Activated T-cell treated with anti-CD3 and anti-CD28 coated beads, Interleukin-2, amount 50 U/mL, for 72 hours (primary cell): ENCODE measurements around the gene RAB12. TPM values are rescaled to one million over a fixed set of nuclear protein-coding genes. Genes with fewer than 3 reads are reported as not detected.

Source experiments
- ATAC-seq, 2 donors: fragments of 150-1000 bp; cut with Tn5 transposase; replicated peaks in 1 of 2; 2 replicates each; pipeline ENCODE4 v1.10.0; 2021; ENCODE audit warnings: moderate library complexity in 2 of 2, mild to moderate bottlenecking in 1 of 2
- DNase-seq, 2 donors: peaks; one replicate each; pipeline ENCODE4 v3.0.0; 2021 to 2022; ENCODE audit warnings: mixed read lengths in 1 of 2
- H3K27ac Mint-ChIP-seq: one replicate; pipeline ENCODE4 v1.8.0; 2022; ENCODE audit warnings: mild to moderate bottlenecking, moderate library complexity, mixed read lengths
- H3K27me3 Mint-ChIP-seq: one replicate; pipeline ENCODE4 v1.8.0; 2022; ENCODE audit warnings: low read depth, mixed read lengths
- H3K36me3 Mint-ChIP-seq, 2 donors: one replicate each; pipeline ENCODE4 v1.8.0; 2022; ENCODE audit warnings: mixed read lengths in 2 of 2, mild to moderate bottlenecking in 1 of 2; ENCODE audit not compliant: insufficient read depth in 2 of 2
- H3K4me1 Mint-ChIP-seq: one replicate; pipeline ENCODE4 v1.8.0; 2022; ENCODE audit warnings: low read depth, mixed read lengths
- H3K4me3 Mint-ChIP-seq, 2 donors: one replicate each; pipeline ENCODE4 v1.8.0; 2022; ENCODE audit warnings: mild to moderate bottlenecking in 2 of 2, mixed read lengths in 2 of 2, moderate library complexity in 2 of 2
- H3K9me3 Mint-ChIP-seq, 2 donors: one replicate each; pipeline ENCODE4 v1.8.0; 2022; ENCODE audit warnings: mixed read lengths in 2 of 2
- total RNA-seq, 2 donors: library from RNA; stranded (reverse); gene quantifications; one replicate each; pipeline ENCODE4 v1.2.3, GENCODE V29; 2022

The RAB12 gene
- total RNA-seq, 2 donors from 2014 or later: 14.5 to 15.0 TPM

DNA sequence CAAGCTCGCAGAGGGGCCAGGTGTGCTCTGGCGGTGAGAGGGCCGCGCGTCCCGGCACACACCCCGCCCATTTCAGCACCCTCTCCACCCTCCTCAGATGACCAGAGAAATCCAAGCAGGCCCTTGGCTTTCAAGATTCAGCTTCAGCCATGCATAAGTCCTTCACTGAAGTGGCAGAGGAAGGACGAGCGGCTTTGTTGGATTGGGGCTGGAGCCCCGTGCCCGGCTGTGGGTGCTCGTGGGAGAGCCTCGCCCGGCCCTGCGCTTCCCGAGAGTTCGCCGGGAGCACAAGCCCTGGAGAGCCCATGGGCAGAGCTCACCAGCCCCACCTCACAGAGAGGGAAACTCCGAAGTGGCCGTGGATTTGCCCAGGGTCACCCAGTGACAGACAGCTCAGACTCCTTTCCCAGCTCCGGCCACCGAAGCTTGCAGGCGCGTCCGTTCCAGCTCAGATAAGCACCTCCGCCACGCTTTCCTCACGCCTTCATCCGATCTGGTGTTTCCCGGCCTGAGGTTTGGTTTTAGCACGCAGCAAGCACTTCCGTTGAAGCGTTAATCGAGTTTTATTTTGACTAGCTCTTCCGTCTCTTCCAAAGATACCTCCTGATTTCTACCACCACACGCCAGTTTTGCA is 50.5 kb downstream of the RAB12 start:
- Mint-ChIP-seq H3K36me3 (no peaks in the 10 kb centered on the region), H3K27me3 (peaks cover 14% of the 10 kb centered on the region), H3K4me1 (no peaks in the 10 kb centered on the region), H3K27ac (no peak overlapping the region), H3K9me3 (no peaks in the 10 kb centered on the region), H3K4me3 (no peak overlapping the region)
- no peak for DNase-seq
- no peak for ATAC-seq

DNA sequence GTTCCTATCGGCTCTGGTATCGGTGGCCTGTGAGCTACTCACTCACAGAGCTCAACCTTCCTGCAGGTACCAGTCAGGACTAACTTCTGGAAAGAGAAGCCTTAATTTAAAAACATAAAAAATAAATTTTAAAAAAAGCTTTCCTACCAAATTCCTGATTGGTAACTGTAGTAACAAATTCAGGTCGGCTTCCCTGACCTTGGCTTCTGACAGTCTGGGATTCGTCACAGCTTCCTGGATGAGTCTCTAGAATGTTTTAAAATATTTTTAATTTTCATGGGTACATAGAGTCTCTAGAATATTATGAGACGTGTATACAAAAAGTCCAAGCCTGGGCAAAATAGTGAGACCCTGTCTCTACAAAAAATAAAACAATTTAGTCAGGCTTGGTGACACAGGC is 51.1 kb downstream of the RAB12 start:
- Mint-ChIP-seq H3K27me3 (peaks cover 14% of the 10 kb centered on the region), H3K36me3 (no peaks in the 10 kb centered on the region), H3K4me1 (no peaks in the 10 kb centered on the region), H3K4me3 (no peak overlapping the region), H3K27ac (no peak overlapping the region), H3K9me3 (no peaks in the 10 kb centered on the region)
- no peak for DNase-seq
- ATAC-seq: no peak

DNA sequence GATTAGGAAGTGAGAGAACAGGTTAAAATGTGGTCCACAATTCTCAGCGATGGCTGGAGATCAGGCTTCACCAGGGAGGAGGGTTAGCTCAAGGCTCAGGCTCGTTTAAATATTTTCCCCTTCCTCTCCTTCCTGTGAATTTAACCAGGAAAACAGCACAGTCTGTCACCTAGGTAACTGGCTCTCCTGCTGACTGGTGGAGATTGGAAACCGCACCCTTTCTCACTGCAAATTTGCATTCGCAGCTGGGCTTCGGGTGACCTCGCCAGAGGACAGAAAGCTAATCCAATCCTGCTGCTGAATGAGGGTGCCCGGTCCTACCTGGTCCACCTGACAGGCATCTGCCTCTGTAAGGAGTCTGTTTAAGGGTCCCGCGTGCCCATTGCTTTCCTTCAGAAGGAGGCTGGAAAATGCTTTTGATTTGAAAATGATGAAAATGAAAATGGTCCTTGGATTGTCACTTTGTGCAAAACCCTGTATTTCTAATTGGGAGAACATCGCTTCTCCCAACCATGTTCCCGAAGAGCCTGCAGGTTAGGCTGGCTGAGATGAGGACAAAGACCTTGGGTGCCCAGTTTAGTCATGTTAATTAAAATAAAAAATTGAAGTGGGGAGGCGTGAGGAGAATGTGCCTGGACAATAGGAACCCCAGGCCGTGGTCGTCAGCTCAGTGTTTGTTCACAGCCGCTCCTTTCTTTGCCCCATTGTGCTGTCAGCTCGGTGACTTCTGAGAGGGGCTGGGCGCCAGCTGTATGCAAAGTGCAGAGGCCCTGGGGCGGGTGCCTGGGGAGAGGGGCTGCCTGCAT is 52.7 kb downstream of the RAB12 start:
- Mint-ChIP-seq H3K27ac (no peak overlapping the region), H3K9me3 (no peaks in the 10 kb centered on the region), H3K4me3 (no peak overlapping the region), H3K36me3 (no peaks in the 10 kb centered on the region), H3K27me3 (peaks cover 6% of the 10 kb centered on the region), H3K4me1 (no peaks in the 10 kb centered on the region)
- ATAC-seq: no peak
- DNase-seq: no peak

DNA sequence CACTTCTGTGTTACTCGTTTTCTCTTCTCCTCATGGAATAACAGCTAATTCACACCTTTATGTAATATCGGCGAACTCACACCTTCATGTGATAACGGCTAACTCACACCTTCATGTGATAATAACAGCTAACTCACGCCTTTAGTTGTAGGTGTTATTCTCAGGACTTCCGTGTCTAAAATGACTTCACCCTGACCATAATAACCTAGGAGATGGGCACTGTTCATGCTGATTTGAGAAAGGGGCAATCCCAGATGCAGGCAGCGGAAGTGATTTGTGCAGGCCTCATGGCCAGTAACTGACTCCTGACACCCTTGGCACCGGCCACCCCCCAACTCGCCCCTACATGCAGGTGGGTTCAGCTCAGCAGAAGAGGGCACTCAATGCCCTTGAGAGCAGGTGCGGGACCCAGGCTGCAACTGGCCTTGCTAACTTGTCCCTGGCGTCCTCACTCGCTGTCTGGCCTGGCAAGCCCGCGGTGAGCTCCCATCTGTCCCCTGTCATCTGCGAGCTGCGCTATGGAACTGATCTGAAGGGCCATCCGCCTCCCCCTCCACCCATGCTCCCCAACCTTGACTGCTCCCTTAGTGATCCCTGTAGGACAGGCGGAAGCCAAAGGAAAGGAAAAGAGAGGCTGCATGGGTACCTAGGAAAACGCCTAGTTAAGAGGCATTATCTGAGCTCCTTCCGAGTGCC is 53.5 kb downstream of the RAB12 start:
- no peak for DNase-seq
- no peak for ATAC-seq
- Mint-ChIP-seq H3K9me3 (no peaks in the 10 kb centered on the region), H3K36me3 (no peaks in the 10 kb centered on the region), H3K27ac (no peak overlapping the region), H3K4me3 (no peak overlapping the region), H3K4me1 (no peaks in the 10 kb centered on the region), H3K27me3 (peaks cover 6% of the 10 kb centered on the region)

DNA sequence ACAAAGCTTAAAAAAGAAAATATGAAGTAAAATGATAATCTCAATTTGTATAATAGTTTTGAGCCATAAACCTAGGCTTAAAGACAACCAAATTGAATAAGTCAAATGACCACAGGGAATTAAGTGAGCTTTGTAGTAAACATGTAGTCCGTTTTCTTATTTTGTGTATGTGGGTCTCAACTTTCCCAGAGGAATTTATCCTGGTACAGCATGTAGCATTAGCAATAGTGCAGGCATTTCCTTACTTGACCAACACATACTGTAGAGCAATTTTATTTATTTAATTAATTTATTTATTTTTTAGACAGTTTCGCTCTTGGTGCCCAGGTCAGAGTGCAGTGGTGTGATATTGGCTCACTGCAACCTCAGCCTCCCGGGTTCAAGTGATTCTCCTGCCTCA is 58.6 kb downstream of the RAB12 start:
- Mint-ChIP-seq H3K4me1 (no peaks in the 10 kb centered on the region), H3K27ac (no peak overlapping the region), H3K27me3 (peaks cover 4% of the 10 kb centered on the region), H3K9me3 (no peaks in the 10 kb centered on the region), H3K36me3 (no peaks in the 10 kb centered on the region), H3K4me3 (no peak overlapping the region)
- DNase-seq: no peak
- no peak for ATAC-seq

DNA sequence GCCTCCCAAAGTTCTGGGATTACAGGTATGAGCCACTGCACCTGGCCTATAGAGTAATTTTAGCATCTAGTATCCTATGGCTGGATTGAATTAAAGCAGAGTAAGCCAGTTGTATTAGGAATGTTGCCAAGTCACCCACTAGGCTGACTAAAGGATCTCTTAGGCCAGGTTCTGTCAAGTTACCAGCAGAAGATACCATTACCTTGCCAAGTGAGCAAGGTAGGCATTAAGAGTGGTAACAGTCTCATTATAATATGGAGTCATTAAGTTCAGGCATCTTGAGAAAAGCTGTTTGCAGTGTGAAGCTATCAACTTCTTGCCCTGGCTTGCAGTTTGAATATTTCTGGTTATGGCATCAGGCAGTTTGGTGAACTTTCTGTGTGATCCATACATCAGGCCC is 59.1 kb downstream of the RAB12 start:
- H3K27ac Mint-ChIP-seq: no peak overlapping the region
- no peak overlapping the region for H3K4me3 Mint-ChIP-seq
- ATAC-seq (no peak), DNase-seq (no peak)
- H3K9me3 Mint-ChIP-seq: no peaks in the 10 kb centered on the region
- no peaks in the 10 kb centered on the region for H3K27me3 Mint-ChIP-seq
- H3K4me1 Mint-ChIP-seq: no peaks in the 10 kb centered on the region
- no peaks in the 10 kb centered on the region for H3K36me3 Mint-ChIP-seq

DNA sequence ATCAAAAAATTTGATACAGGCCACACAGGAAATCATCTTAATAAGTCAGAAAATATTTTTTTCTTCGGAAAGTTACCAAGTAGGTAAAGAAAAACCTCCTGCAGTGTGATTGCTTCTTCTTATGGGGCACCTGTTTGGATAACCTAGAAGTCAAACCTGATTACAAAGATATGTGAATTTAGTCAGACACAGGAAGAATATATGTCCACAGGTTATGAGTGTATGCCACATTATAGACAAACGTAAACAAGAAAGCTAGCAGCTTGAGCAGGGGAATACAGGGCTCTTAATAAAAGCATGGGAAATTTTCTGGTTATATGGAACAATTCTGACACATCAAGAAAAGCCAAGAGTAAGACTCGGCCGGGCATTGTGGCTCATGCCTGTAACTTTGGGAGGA is 60.3 kb downstream of the RAB12 start:
- Mint-ChIP-seq H3K27me3 (no peaks in the 10 kb centered on the region), H3K4me1 (no peaks in the 10 kb centered on the region), H3K36me3 (no peaks in the 10 kb centered on the region), H3K9me3 (peaks cover 0 to 3% of the 10 kb centered on the region in 2 donors), H3K4me3 (no peak overlapping the region), H3K27ac (no peak overlapping the region)
- ATAC-seq (no peak), DNase-seq (no peak)

DNA sequence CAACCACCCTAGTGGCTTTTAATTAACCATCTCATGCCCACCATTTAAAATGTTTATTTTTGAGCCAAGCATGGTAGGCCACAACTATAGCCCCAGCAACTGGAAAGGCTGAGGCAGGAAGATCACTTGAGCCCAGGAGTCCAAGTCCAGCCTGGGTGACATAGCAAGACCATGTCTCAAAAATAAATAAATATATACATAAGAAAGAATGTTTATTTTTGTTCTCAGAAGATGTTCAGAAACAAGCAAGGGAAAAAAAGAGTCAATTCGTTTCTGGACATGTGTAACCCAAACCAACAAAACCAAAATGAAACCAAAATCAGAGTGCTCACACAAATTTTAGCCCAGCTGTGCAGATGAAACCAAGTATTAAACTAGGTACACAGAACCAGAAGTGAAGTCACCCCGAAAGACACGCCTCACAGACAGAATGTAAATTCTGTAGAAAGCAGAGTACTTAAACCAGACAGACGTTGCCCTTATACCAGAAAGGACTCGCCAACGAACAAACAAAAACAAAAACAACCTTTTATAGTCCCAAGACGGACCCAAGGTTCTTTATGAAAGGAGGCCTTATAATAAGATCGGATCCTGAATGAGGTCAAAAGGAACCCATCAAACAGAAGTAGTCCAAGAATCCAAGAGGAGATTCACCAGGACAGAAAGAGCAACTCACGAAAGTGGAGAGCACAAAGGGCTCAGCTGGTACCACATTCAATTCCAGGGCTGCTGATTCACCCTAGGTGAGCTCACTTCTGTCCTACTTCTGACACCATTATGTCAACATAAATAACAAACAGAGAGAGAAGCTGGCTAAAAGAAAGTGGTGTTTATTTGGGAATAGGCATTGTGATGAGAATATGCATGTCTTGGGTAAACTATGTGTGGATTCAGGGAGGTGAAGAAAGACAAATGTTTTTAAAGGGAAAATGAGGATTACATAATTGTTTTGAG is 64.3 kb downstream of the RAB12 start:
- ATAC-seq (no peak), DNase-seq (no peak)
- Mint-ChIP-seq H3K27ac (no peak overlapping the region), H3K9me3 (peaks cover 0 to 3% of the 10 kb centered on the region in 2 donors), H3K4me3 (no peak overlapping the region), H3K27me3 (peaks cover 9% of the 10 kb centered on the region), H3K36me3 (no peaks in the 10 kb centered on the region), H3K4me1 (no peaks in the 10 kb centered on the region)

DNA sequence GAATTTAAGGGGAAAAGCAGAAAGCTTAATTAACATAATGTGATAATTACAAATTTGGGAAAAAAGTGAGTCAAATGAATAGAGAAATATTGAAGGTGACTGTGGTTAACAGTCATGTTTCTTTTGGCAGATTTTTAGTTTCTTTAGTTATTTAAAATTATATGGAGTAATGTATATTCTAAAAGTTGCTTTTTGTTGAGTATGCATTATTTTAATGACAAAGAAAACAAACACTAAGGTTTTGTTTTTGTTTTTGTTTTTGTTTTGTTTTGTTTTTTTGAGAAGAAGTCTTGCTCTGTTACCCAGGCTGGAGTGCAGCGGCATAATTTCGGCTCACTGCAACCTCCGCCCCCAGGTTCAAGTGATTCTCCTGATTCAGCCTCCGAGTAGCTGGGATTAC is 65.8 kb downstream of the RAB12 start:
- Mint-ChIP-seq H3K9me3 (peaks cover 0 to 3% of the 10 kb centered on the region in 2 donors), H3K4me1 (no peaks in the 10 kb centered on the region), H3K27ac (no peak overlapping the region), H3K4me3 (no peak overlapping the region), H3K27me3 (peaks cover 9% of the 10 kb centered on the region), H3K36me3 (no peaks in the 10 kb centered on the region)
- ATAC-seq (no peak), DNase-seq (no peak)

DNA sequence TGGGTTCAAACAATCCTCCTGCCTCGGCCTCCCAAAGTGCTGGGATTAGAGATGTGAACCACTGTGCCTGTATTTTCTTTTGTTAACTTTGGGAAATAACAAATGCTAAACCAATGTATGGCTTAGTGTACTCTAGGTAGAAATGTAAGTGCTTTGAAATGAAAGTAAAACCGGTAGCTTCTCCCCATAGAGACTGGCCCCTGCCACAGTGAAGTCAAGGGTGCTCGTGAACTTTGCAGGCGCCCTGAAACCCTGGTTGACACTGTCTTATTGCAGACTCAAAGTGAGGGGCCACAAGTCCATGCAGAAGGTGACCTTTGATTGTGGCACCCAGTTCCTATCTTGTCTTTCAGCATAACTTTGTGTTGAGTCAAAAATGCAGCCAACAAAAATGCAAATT is 72.0 kb downstream of the RAB12 start:
- Mint-ChIP-seq H3K27ac (no peak overlapping the region), H3K9me3 (no peaks in the 10 kb centered on the region), H3K4me3 (no peak overlapping the region), H3K27me3 (peaks cover 4% of the 10 kb centered on the region), H3K4me1 (no peaks in the 10 kb centered on the region), H3K36me3 (no peaks in the 10 kb centered on the region)
- ATAC-seq: no peak
- DNase-seq: no peak

DNA sequence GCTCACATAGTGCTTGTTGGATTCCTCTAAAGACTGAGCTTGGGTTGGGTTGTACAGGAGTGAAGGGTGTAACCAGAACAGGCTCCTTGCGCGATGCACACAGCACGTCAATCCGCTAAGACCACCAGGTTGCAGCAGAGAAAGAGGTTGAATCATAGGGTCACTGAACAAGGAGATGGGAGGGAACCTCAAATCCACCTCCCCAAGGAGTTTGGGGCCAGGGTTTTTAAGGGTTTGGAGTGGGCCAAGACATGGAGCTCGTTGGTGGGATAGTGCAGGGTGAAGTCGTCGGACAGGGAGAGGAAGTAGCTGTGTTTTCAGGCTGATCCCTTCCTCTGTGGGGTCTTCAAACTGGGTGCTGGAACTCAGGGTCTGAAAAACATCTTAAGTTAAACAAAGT is 75.3 kb downstream of the RAB12 start:
- Mint-ChIP-seq H3K36me3 (no peaks in the 10 kb centered on the region), H3K27ac (no peak overlapping the region), H3K27me3 (no peaks in the 10 kb centered on the region), H3K4me3 (no peak overlapping the region), H3K4me1 (no peaks in the 10 kb centered on the region), H3K9me3 (no peaks in the 10 kb centered on the region)
- ATAC-seq (no peak), DNase-seq (no peak)

DNA sequence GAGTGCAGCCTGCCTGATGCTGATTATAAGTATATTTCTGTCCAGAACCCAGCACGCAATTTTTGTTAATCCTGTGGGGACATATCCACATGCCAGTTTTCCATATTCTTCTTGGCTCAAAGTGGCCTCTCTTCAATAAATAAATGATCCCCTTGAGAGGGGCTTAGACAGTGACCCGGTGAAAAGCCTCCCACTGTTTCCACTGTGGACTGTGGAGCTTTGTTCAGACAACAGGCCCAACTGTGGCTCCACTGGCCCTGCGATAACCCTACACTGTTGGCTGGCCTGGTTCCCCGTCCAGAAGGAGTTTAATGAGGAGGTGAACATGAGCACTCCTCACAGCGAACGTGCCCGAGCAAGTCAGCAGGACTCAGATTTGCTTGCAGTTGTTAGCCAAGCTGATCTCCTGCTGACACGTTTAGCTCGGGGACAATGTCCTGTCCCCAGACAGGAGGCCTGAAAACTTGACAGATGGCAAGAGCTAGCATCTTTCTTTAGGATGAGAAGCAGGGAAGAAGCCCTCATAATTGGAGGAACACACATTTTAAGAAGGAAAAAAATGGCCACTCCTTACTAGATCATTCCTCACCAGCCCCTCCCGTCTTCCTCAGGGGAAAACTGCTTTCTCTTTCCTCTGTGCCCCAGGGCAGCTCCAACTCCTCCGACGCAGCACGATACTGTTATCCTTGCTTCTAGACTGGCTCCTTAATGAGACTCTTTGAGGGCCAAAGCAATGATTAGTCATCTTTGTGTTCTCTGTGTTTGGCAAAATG is 76.1 kb downstream of the RAB12 start:
- Mint-ChIP-seq H3K4me3 (no peak overlapping the region), H3K4me1 (no peaks in the 10 kb centered on the region), H3K9me3 (no peaks in the 10 kb centered on the region), H3K27ac (no peak overlapping the region), H3K36me3 (no peaks in the 10 kb centered on the region), H3K27me3 (no peaks in the 10 kb centered on the region)
- ATAC-seq: no peak
- no peak for DNase-seq
